Stimulated activated effector memory CD8-positive, alpha-beta T cell treated with anti-CD3 and anti-CD28 coated beads, Interleukin-12 subunit alpha, Interleukin-12 subunit beta, amount 100 ng/mL, for 72 hours (primary cell): ENCODE data around the gene ONECUT3.
"Not testable (repeated sequence)": the region's sequence is repeated elsewhere in the genome, so short reads cannot be mapped to it uniquely, and the experiment has no call there.

Source experiments
- ATAC-seq: fragments of 150-1000 bp; cut with Tn5 transposase; 2 replicates; pipeline ENCODE4 v1.10.0; 2021
- DNase-seq, 2 donors: peaks; one replicate each; pipeline ENCODE4 v3.0.0; 2021 to 2022; ENCODE audit warnings: low spot score in 2 of 2
- H3K27ac Mint-ChIP-seq: one replicate; pipeline ENCODE4 v1.8.0; 2022; ENCODE audit warnings: mild to moderate bottlenecking, mixed read lengths
- H3K36me3 Mint-ChIP-seq: one replicate; pipeline ENCODE4 v1.8.0; 2022; ENCODE audit warnings: mild to moderate bottlenecking, mixed read lengths
- H3K4me1 Mint-ChIP-seq: one replicate; pipeline ENCODE4 v1.8.0; 2022; ENCODE audit warnings: mixed read lengths
- H3K4me3 Mint-ChIP-seq: one replicate; pipeline ENCODE4 v1.8.0; 2022; ENCODE audit warnings: mild to moderate bottlenecking, mixed read lengths
- H3K9me3 Mint-ChIP-seq: one replicate; pipeline ENCODE4 v1.8.0; 2022; ENCODE audit warnings: mixed read lengths

The ONECUT3 gene

DNA sequence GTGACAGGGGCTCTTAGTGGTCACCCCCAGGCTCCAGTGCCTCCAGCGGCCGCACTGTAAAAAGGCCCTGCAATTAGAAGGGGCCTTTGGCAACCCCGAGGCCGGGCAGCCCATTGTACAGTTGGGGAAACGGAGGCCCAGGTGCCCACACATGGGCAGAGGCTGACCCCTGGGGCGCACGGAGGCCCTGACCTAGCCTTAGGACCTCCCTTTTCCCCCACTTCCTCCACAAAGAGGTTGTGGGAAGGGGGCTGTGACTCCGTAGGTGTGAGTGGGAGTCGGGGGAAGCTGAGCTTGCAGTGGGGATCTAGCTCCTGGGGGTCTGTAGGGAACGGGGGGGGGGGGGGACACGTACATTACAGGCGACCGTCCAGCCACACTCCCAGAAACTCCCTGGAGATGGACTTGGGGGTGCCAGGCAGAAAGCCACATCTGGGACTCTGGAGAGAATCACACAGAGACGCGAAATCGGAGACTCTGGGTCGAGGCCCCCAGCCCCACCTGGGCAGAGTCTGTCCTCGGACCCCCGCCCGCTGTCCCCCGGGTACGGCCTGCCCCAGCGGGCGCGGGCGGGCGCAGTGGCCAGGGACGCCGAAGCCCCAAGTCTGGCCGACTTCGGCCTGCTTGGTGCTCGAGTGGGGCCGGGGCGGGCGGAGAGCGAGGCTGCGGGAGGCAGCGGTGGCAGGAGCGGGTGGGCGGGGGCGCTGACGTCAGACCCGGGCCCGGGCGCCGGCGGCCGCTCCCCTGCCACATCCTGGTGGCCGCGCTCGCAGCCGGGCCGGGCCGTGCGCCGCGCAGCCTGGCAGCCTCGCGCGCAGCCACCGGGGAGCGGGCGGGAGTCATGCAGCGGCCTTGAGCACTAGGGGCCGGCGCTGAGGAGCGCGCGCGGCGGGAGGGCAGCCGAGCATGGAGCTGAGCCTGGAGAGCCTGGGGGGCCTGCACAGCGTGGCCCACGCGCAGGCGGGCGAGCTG lies at the start of gene ONECUT3:
Gene ONECUT3 (plus strand): TSS at position 750 of the 972 bp plus-strand sequence. CDS start 157 bp downstream, at position 907.
- no peak for DNase-seq
- Mint-ChIP-seq H3K4me3 (no peak within 1 kb of the TSS), H3K4me1 (peaks cover 6% of the 10 kb centered on the region), H3K27ac (no peak within 1 kb of the TSS), H3K9me3 (no peaks in the 10 kb centered on the region), H3K36me3 (peaks cover 7% of the 10 kb centered on the region)
- ATAC-seq, result peak; percentile 15

DNA sequence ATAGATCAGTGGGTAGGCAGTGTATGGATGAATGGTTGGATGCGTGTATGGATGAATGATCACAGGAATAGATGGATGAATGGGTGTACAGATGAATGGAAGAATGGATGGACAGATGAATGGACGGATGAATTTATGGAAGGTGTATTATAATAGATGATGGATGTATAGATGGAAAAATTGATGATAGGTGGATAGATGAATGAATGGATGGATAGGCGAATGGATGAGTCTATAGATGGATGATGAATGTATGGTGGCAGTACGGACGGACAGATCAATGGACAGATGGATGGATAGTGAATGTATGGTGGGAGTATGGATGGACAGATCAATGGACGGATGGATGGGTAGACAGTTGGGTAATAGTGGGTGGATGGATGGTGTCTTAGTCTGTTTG lies 49.0 kb upstream of the ONECUT3 start:
- ATAC-seq, result no peak
- no peaks in the 10 kb centered on the region for H3K9me3 Mint-ChIP-seq
- no peaks in the 10 kb centered on the region for H3K36me3 Mint-ChIP-seq
- no peak for DNase-seq
- no peak overlapping the region for H3K4me3 Mint-ChIP-seq
- no peak overlapping the region for H3K27ac Mint-ChIP-seq
- peaks cover 10% of the 10 kb centered on the region for H3K4me1 Mint-ChIP-seq

DNA sequence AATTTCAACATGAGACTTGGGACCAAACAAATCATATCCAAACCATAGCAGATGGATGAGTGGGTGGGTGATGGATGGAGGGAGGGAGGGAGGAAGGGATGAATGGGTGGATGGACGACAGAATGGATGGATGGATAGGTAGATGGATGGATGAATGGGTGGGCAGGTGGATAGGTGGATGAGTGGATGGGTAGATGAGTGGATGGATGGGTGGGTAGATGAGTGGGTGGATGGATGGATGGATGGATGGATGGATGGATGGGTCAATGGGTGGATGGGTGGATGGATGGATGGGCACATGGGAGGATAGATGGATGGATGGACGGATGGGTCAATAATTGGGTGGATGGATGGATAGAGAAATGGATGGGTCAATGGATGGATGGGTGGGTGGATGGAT lies 47.9 kb upstream of the ONECUT3 start:
- no peak for DNase-seq

DNA sequence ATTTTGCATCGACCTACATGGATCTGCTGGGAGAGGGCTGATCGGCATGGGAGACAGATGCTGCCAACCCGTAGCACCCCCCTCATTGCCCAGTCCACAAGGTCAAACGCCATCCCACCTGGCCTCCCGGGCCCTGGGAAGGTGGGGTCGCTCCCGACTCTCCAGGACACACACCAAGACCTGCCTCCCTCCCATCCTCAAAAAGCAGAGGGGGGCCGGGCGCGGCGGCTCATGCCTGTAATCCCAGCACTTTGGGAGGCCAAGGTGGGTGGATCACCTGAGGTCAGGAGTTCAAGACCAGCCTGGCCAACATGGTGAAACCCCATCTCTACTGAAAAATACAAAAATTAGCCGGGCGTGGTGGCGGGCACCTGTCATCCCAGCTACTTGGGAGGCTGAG lies 46.7 kb upstream of the ONECUT3 start:
- ATAC-seq, H3K36me3 Mint-ChIP-seq, H3K4me1 Mint-ChIP-seq, H3K9me3 Mint-ChIP-seq, H3K27ac Mint-ChIP-seq, H3K4me3 Mint-ChIP-seq, DNase-seq: not testable (repeated sequence)

More for the DNA sequence above, 47.9 kb upstream of the ONECUT3 start:
- Mint-ChIP-seq H3K36me3 (no peaks in the 10 kb centered on the region), H3K9me3 (no peaks in the 10 kb centered on the region), H3K4me1 (peaks cover 10% of the 10 kb centered on the region), H3K27ac (no peak overlapping the region), H3K4me3 (no peak overlapping the region)
- ATAC-seq, result no peak

DNA sequence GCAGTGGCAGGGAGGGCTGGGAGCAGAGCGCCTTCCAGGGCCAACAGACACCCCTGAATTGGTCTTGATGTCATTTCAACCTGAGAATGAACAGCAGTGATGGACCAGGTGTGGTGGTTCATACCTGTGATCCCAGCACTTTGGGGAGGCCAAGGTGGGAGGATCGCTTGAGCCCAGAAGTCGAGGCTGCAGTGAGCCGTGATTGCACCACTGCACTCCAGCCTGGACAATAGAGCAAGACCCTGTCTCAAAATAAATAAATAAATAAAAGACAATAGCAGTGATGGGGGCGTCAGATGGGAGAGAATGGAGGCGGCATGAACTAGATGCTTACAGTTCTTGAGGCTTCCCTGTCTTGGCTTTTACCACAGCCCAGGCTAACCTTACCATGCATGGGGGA lies 46.1 kb upstream of the ONECUT3 start:
- Mint-ChIP-seq H3K9me3 (no peaks in the 10 kb centered on the region), H3K36me3 (no peaks in the 10 kb centered on the region), H3K4me1 (no peaks in the 10 kb centered on the region), H3K27ac (no peak overlapping the region), H3K4me3 (no peak overlapping the region)
- no peak for ATAC-seq
- no peak for DNase-seq

DNA sequence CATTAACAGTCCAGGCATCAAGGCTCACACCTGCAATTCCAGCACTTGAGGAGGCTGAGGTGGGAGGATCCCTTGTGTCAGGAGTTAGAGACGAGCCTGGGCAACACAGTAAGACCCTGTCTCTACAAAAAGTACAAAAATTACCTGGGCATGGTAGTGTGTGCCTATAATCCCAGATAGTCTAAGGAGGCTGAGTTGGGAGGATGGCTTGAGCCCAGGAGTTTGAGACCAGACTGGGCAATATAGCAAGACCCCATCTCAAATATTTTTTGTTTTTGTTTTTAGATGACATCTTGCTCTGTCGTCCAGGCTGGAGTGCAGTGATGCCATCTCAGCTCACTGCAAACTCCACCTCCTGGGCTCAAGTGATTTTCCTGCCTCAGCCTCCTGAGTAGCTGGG lies 40.1 kb upstream of the ONECUT3 start:
- H3K4me1 Mint-ChIP-seq, result peaks cover 13% of the 10 kb centered on the region
- ATAC-seq (no peak), DNase-seq (no peak)
- no peak overlapping the region for H3K4me3 Mint-ChIP-seq
- H3K36me3 Mint-ChIP-seq, result no peaks in the 10 kb centered on the region
- peaks cover 4% of the 10 kb centered on the region for H3K9me3 Mint-ChIP-seq
- H3K27ac Mint-ChIP-seq, result no peak overlapping the region

DNA sequence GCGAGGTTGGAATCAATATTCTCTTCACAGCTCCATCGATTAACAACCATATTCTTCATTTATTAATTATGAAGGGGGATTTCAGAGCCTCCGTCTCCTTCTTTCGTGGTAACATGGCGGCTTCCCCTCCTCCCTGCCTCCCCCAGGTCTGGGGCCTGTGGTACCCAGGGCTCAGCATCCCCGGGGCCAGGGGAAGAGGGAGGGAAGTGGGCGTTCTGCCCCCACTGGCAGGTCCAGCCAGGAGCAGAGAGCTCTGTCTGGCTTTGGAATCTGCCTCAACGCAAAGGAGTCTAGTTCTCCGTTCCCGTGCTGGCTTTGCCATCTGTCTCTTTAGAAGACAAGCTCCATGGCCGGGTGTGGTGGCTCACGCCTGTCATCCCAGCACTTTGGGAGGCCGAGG lies 37.8 kb upstream of the ONECUT3 start:
- Mint-ChIP-seq H3K27ac (no peak overlapping the region), H3K4me1 (peaks cover 13% of the 10 kb centered on the region), H3K9me3 (peaks cover 4% of the 10 kb centered on the region), H3K36me3 (no peaks in the 10 kb centered on the region), H3K4me3 (no peak overlapping the region)
- DNase-seq (no peak), ATAC-seq (no peak)

DNA sequence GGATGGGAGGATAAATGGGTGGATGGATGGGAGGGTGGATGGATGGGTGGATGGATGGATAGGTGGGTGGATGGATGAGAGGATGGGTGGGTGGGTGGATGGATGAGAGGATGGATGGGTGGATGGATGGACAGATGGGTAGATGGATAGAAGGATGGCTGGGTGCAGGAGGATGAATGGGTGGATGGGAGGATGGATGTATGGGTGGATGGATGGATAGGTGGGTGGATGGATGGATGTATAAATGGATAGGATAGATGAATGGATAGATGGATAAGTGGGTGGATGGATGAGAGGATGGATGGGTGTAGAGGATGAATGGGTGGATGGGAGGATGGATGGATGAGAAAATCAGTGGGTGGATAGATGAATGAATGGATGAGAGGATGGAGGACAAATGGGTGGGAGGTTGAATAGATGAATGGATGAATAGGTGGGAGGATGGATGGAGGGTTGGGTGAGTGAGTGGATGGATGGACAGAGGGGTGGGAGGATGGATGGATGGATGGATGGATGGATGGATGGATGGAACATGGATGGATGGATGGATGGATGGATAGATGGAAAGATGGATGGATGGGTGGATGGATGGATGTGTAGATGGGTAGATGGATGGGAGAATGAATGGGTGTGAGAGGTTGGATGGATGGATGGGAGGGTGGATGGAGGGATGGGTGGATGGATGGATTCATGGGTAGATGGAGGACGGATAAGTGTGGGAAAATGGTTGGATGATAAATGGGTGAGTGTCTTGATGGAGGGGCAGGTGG lies 35.9 kb upstream of the ONECUT3 start:
- no peak overlapping the region for H3K27ac Mint-ChIP-seq
- no peak overlapping the region for H3K4me3 Mint-ChIP-seq
- H3K36me3 Mint-ChIP-seq, result no peaks in the 10 kb centered on the region
- ATAC-seq, result no peak
- DNase-seq, result no peak
- H3K9me3 Mint-ChIP-seq, result peaks cover 4% of the 10 kb centered on the region
- H3K4me1 Mint-ChIP-seq, result peaks cover 13% of the 10 kb centered on the region

DNA sequence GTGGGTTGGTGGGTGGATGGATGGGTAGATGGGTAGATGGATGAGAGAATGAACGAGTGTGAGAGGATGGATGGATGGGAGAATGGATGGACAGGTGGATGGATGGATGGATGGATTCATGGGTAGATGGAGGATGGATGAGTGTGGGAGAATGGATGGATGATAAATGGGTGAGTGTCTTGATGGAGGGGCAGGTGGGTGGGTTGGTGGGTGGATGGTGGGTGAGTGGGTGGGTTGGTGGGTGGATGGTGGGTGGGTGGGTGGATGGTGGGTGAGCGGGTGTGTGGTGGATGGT lies 35.4 kb upstream of the ONECUT3 start:
- Mint-ChIP-seq H3K36me3 (no peaks in the 10 kb centered on the region), H3K4me3 (no peak overlapping the region), H3K27ac (no peak overlapping the region), H3K9me3 (peaks cover 4% of the 10 kb centered on the region), H3K4me1 (peaks cover 13% of the 10 kb centered on the region)
- DNase-seq, result no peak
- no peak for ATAC-seq

DNA sequence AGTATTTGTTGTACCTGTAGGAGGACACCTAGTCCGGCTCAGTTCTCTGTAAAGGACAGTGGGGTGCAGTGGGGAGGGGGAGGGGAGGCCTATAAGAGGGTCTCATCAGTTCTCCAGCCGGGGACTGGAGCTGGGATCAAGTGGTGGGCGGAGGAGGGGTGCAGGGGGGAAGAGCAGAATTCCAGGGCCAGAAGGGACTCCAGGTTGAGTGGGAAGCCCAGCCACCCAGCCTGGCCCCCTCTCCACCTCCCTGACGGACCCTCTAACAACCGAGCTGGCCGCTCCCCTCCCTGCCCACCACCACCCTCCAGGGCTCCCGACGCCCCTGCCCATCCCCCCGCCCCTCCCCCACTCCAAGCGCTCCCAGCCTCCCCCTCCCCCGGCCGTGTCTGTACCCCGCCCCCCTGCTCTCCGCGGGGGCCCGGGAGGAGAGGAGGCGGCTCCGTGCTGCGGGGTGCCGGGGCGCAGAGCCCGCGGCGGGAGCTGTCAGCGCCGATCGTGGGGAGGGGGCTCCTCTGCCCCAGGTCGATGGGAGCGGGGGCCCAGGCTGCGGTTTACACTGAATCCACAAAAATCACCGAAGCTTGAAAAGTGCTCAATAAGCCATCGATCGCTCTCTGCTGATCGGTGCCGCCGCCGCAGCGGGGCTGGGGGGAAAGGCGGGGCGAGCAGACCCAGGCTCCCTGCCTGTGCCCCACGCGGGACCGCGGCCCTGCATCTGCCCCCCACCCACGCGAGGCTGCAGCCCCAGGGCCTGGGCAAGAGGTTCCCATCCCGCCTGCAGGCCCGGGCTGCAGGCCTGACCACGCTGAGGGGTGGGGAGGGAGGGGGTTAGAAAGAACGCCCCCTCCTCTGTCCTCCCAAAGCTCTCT lies 34.6 kb upstream of the ONECUT3 start:
- ATAC-seq (no peak), DNase-seq (no peak)
- H3K4me3 Mint-ChIP-seq, result no peak overlapping the region
- H3K27ac Mint-ChIP-seq, result no peak overlapping the region
- peaks cover 4% of the 10 kb centered on the region for H3K9me3 Mint-ChIP-seq
- H3K36me3 Mint-ChIP-seq, result no peaks in the 10 kb centered on the region
- peaks cover 13% of the 10 kb centered on the region for H3K4me1 Mint-ChIP-seq

DNA sequence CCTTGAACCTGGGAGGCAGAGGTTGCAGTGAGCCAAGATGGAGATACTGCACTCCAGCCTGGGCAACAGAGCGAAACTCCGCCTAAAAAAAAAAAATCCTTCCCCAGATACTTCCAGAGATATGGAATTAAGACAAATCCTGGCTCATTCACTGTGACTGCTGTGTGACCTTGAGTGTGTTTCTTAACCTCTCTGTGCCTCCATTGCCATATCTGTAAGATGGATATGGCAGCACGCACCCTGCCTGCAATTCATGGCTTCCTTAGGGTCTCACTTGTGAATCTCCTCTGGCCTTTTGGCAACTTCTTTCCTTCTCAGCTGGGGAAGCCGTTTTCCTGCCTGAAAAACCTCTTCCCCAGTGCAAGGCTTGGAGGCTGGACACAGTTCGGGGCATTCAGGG lies 33.8 kb upstream of the ONECUT3 start:
- H3K9me3 Mint-ChIP-seq, result peaks cover 4% of the 10 kb centered on the region
- DNase-seq (no peak), ATAC-seq (no peak)
- peaks cover 13% of the 10 kb centered on the region for H3K4me1 Mint-ChIP-seq
- no peaks in the 10 kb centered on the region for H3K36me3 Mint-ChIP-seq
- H3K27ac Mint-ChIP-seq, result no peak overlapping the region
- no peak overlapping the region for H3K4me3 Mint-ChIP-seq

DNA sequence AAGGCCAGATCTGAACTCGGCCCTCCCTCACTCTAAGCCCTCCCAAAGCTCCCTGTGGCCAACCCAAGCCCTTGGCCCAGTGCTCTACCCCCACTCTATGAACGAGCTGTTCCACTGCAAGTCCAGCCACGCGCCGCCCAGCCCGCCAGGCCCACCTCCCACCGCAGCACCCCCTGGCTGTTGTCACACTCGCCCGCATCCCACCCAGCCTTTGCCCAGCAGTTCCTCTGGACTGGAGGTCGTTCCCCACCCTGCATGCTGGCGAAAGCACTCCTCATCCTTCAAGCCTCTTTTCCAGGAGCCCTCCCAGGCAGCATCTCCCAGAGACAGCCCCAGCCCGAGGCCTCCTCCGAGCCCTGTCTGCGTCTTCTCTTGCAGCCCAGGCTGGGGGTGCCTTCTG lies 33.1 kb upstream of the ONECUT3 start:
- Mint-ChIP-seq H3K9me3 (peaks cover 4% of the 10 kb centered on the region), H3K27ac (no peak overlapping the region), H3K36me3 (no peaks in the 10 kb centered on the region), H3K4me3 (no peak overlapping the region), H3K4me1 (peaks cover 13% of the 10 kb centered on the region)
- DNase-seq (no peak), ATAC-seq (no peak)

DNA sequence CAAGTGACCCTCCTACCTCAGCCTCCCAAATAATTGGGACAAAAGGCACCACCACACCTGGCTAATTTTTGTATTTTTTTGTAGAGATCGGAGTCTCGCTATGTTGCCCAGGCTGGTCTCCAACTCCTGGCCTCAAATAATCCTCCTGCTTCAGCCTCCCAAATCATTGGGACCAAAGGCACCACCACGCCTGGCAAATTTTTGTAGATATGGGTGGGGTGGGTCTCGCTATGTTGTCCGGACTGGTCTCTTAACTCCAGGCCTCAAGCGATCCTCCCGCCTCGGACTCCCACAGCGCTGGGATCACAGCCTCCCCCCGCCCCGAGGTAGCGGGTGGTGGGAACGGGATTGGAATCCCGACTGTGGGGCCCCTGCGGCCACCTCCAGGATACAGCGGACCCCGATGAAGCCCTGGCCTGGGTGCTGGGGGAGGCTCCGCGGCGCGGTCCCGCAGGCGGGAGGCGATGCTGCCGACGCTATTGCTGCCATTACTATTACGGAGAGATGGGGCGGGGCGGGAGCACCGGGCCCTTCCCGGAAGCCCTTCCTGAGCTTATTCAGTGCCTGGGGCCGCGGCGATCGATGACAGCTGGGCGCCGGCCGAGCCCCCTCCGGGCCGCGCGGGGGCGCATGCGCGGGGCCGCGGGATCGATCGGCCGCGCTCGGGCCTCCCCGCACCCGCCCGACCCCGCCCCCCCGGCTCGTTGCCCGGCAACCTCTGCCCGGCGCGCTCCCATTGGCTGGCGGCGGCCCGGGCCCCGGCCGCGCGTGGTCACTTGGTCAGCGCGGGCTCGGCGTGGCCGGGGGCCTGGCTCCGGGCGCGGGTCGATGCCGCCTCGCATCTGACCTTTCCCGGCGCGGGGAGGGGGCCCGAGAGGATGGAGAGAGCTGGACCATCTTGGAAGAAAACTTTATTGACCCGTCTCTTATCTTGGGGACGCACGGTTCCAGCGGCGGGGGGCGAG lies 27.9 kb upstream of the ONECUT3 start:
- H3K36me3 Mint-ChIP-seq, result no peaks in the 10 kb centered on the region
- DNase-seq (peak; percentile 31 to 67), ATAC-seq (peak; percentile 84)
- no peak overlapping the region for H3K27ac Mint-ChIP-seq
- no peaks in the 10 kb centered on the region for H3K4me1 Mint-ChIP-seq
- no peaks in the 10 kb centered on the region for H3K9me3 Mint-ChIP-seq
- peak overlapping the region; percentile 42 for H3K4me3 Mint-ChIP-seq

DNA sequence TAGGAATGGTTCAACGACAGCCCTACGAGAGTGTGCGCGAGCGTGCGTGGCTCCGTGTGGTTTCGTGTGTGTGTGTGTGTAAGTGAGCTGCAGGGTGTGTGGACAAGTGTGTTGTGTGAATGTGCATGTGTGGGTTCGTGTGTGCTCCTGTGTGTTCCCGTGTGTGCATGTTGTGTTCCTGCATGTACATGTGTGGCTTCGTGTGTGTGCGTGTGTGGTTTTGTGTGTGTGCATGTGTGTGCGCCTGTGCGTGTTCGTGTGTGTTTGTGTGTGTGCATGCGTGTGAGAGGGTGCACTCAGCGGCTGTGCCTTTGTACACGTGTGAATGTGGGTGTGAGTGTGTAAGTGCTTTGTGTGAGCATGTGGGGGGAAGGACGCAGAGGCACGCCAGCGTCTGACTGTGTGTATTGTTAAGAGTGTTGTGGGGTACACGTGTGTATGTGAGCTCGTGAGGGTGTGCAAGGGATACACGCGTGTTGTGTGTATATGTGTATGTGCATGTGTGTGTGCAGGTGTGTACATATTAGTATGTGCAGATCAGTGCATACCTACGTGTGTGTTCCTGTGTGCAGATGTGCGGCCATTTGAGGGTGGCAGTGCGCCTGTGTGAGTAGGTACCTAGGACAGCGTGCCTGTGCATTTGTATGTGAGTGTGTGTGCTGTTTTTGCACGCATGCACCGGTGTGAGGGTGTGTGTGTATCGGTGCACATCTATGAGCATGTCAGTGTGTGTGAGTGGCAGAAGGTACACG lies 24.3 kb upstream of the ONECUT3 start:
- no peak overlapping the region for H3K27ac Mint-ChIP-seq
- no peaks in the 10 kb centered on the region for H3K9me3 Mint-ChIP-seq
- H3K4me1 Mint-ChIP-seq, result no peaks in the 10 kb centered on the region
- no peaks in the 10 kb centered on the region for H3K36me3 Mint-ChIP-seq
- DNase-seq (no peak), ATAC-seq (no peak)
- H3K4me3 Mint-ChIP-seq, result no peak overlapping the region
